ENCODE measurements around the gene SEPTIN8. TPM values are rescaled to one million over a fixed set of nuclear protein-coding genes. Genes with fewer than 3 reads are reported as not detected.

SEPTIN8 gene
- total and polyA plus RNA-seq, 10 of the 15 experiments (the other 5 are each of a cell fraction or from before 2014, with no cell fraction given): 6.1 to 96.1 (median 29.4) TPM

DNA sequence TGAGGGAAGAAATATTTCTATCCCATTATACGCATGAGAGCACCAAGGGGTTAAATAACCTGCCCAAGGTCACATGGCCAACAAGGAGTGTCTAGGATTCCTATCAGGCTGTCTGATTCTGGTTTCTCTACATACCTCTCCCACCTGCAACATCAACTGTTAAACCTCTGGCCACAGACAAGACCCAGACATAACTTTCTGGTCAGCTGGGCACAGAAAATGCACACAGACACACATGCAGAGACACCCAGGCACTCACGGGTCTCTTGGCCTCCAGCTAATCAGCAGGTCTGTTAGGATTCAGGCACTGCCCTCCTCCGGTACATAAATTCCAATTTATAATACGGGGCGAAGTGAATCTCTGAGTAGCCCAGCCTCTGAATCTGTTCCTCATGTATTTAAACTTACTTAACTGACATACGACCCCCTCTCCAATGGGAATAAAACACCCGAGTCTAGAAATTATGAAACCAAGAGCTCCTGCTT, 1.5 kb downstream of the SEPTIN8 start (continued):
- TF ChIP-seq ZBTB33 (IDR thresholded peaks at IDR 0.05): no peak
- no peak for TF ChIP-seq IKZF2 (IDR thresholded peaks at IDR 0.05)
- no peak for TF ChIP-seq RCOR1 (conservative IDR thresholded peaks at IDR 0.05; ENCODE audit: low read depth, low read length)
- no peak for TF ChIP-seq ASH2L (IDR thresholded peaks at IDR 0.05; ENCODE audit: borderline replicate concordance, low read depth)

DNA sequence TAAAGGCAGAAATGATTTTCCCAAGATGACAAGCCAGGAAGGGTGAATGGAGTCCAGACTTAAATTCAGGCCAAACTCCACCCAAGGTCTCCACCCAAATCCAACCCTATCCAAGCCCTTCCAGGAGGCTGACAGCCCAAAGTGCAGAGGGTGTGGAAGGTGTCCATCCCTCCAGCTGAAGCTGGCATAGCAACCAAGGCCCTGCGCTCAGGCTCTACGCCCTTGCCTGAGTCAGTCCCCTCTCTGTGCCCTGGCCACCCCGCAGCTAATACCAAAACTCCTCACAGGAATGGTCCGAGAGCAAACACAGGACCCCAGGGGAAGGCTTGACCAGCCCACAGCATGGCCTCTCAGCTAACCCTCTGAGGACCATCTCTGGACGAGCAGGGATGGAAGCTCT, 2.1 kb downstream of the SEPTIN8 start:
- intact Hi-C loops (cut with micrococcal nuclease; ENCODE audit: unreplicated experiment) (no loop called here), in situ Hi-C loops (cut with MboI) (no loop called here)
- Histone ChIP-seq H3K79me2 (ENCODE audit: control insufficient read depth, insufficient read depth, low read length) (peaks cover 9% of the 10 kb centered on the region), H3K4me1 (ENCODE audit: control insufficient read depth, insufficient read depth, low read length) (peaks cover 7% of the 10 kb centered on the region), H3K27ac (ENCODE audit: control insufficient read depth, insufficient read depth) (no peak overlapping the region), H3K9me3 (replicated peaks; ENCODE audit: control insufficient read depth, insufficient read depth, low read length) (no peaks in the 10 kb centered on the region), H3K9ac (ENCODE audit: control insufficient read depth, insufficient read depth, low read length) (no peak overlapping the region), H3K4me2 (ENCODE audit: control insufficient read depth, insufficient read depth) (peak overlapping the region; percentile 38; the same call in 1 of the 2 replicates), H3K36me3 (ENCODE audit: control insufficient read depth in 2 of 2, insufficient read depth in 2 of 2, low read length in 1 of 2) (no peaks in the 10 kb centered on the region), H2AFZ (ENCODE audit: control insufficient read depth, low read depth, low read length) (no peak overlapping the region), H4K20me1 (ENCODE audit: control insufficient read depth, insufficient read depth) (no peaks in the 10 kb centered on the region), H3K27me3 (replicated peaks in 1 of 2; ENCODE audit: control insufficient read depth in 2 of 2, insufficient read depth in 2 of 2, low read length in 1 of 2) (no peaks in the 10 kb centered on the region), H3K4me3 (no peak overlapping the region; the same call in 1 of the 2 replicates)
- no peak for ATAC-seq
- FAIRE-seq: no peak
- ChIA-PET RAD21 (ENCODE audit: unreplicated experiment) (interaction anchor here (1.5 to 2.0 kb wide), 3 partner anchors 21 to 249 kb away, joined by 6 to 10 read pairs (median 6); no protein-coding TSS in a partner anchor), CTCF (interaction anchor here (1.0 to 3.5 kb wide), 4 partner anchors 12 to 45 kb away, joined by 3 to 15 read pairs (median 6); no protein-coding TSS in a partner anchor), POLR2A (interaction anchor here (0.7 to 7.2 kb wide), 3 partner anchors 9 to 114 kb away, joined by 3 to 56 read pairs (median 3); no protein-coding TSS in a partner anchor), SMC1A (ENCODE audit: uncharacterized antibody, unreplicated experiment) (interaction anchor here (1.2 to 7.5 kb wide), 6 partner anchors 12 to 111 kb away, joined by 3 to 88 read pairs (median 4); partner anchors contain the start of gene CCNI2)
- 98% methylated on average over 5 of the region's 5 CpGs for WGBS (ENCODE audit: insufficient coverage, insufficient replicate concordance, low lambda C conversion rate, missing lambda C conversion rate)
- no peak for DNase-seq (ENCODE audit: low read depth, low spot score)
- no TSS peak for BruUV-seq (replicated peaks)
- no peak for TF ChIP-seq STAT1 (conservative IDR thresholded peaks at IDR 0.05)
- no peak for TF ChIP-seq CEBPZ (IDR thresholded peaks at IDR 0.05; ENCODE audit: low read depth, low read length)
- TF ChIP-seq GATAD2B (conservative IDR thresholded peaks at IDR 0.05; ENCODE audit: low read depth): no peak
- TF ChIP-seq REST (IDR thresholded peaks at IDR 0.05; ENCODE audit: low read depth, low read length): no peak

All from GM12878 (cell line).